K562 (cell line): ENCODE results near the gene NALCN. TPM values are rescaled to one million over a fixed set of nuclear protein-coding genes. Genes with fewer than 3 reads are reported as not detected.

Experiments
- CBFB ChIP-seq: sonication (generic); formaldehyde crosslinking; IDR thresholded peaks from 2 replicates; pipeline ENCODE4 v1.4.0; 2020; ENCODE audit warnings: mild to moderate bottlenecking, missing genetic modification reagents
- CEBPB ChIP-seq: fragments of 450-650 bp; IDR thresholded peaks from 2 replicates; pipeline ENCODE4 v1.6.1; 2016; ENCODE audit warnings: missing genetic modification characterization, missing compliant biosample characterization
- ZNF165 ChIP-seq: fragments of 250-450 bp; sonication (Bioruptor Pico); IDR thresholded peaks from 2 replicates; pipeline ENCODE4 v1.4.0; 2020; ENCODE audit warnings: borderline replicate concordance
- polyA plus RNA-seq, 8 experiments: library from polyadenylated mRNA; depleted of rRNA in 4 of 8; stranded (reverse) in 5 of 8; unstranded in 3 of 8; fragments of >200 nt; fragmentation: Nextera tagmentation in 2 of 8; fragmentation: Illumina TruSeq in 1 of 8; extraction: Ambion mirVana in 2 of 8; extraction: Trizol in 1 of 8; gene quantifications; 2 replicates each; pipeline versions ENCODE4 v1.2.1 to v1.2.3, GENCODE V29; 2011 to 2014; ENCODE audit warnings: inconsistent platforms in 1 of 8, missing spikeins in 1 of 8
- total RNA-seq, 7 experiments: library from RNA; depleted of rRNA in 6 of 7; stranded (reverse); fragments of >200 nt in 6 of 7; fragmentation: Illumina TruSeq in 2 of 7; extraction: Trizol in 2 of 7; gene quantifications; 2 replicates each; pipeline versions ENCODE4 v1.2.1 to v1.2.3, GENCODE V29; 2011 to 2021; ENCODE audit warnings: low replicate concordance in 1 of 7
- TF ChIP-seq, protein P1 (sequence below): fragments of 150-350 bp; IDR thresholded peaks from 2 replicates; pipeline ENCODE4 v1.6.1; 2014; ENCODE audit warnings: low read depth, mild to moderate bottlenecking, low read length, borderline replicate concordance
- TF ChIP-seq, protein P2 (sequence below): sonication (generic); formaldehyde crosslinking; IDR thresholded peaks from 2 replicates; pipeline ENCODE4 v1.8.0; 2022; ENCODE audit warnings: mild to moderate bottlenecking, missing genetic modification reagents
- TF ChIP-seq, protein P3 (sequence below): sonication (generic); formaldehyde crosslinking; IDR thresholded peaks from 2 replicates; pipeline ENCODE4 v1.8.0; 2022; ENCODE audit warnings: mild to moderate bottlenecking, low read depth, missing genetic modification reagents

The NALCN gene
- total and polyA plus RNA-seq, 9 of the 15 experiments (the other 6 are each of a cell fraction or from before 2014, with no cell fraction given): not detected

DNA sequence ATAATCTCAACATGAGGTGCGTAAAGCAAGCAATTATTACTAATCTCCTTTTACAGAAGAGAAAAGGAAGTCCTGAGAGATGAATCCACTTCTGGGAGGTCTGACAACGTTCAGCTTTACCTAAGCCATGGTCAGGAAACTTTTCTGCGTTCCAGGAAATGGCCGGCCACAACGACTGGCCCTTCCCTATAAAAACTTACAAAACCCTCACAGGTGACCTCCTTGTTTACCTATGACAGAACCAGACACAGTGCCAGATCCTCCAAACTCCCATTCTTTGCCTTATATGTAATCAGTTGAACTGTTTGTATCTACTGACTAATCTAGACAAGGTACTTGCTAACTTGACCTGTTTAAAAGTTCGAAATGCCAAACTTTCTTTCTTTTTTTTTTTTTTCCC lies 390.0 kb downstream of the NALCN start (continued):
- TF ChIP-seq, protein P1, sequence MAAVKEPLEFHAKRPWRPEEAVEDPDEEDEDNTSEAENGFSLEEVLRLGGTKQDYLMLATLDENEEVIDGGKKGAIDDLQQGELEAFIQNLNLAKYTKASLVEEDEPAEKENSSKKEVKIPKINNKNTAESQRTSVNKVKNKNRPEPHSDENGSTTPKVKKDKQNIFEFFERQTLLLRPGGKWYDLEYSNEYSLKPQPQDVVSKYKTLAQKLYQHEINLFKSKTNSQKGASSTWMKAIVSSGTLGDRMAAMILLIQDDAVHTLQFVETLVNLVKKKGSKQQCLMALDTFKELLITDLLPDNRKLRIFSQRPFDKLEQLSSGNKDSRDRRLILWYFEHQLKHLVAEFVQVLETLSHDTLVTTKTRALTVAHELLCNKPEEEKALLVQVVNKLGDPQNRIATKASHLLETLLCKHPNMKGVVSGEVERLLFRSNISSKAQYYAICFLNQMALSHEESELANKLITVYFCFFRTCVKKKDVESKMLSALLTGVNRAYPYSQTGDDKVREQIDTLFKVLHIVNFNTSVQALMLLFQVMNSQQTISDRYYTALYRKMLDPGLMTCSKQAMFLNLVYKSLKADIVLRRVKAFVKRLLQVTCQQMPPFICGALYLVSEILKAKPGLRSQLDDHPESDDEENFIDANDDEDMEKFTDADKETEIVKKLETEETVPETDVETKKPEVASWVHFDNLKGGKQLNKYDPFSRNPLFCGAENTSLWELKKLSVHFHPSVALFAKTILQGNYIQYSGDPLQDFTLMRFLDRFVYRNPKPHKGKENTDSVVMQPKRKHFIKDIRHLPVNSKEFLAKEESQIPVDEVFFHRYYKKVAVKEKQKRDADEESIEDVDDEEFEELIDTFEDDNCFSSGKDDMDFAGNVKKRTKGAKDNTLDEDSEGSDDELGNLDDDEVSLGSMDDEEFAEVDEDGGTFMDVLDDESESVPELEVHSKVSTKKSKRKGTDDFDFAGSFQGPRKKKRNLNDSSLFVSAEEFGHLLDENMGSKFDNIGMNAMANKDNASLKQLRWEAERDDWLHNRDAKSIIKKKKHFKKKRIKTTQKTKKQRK: no peak
- no peak for TF ChIP-seq CEBPB (tag)
- no peak for TF ChIP-seq CBFB (CRISPR knock-in tag)
- TF ChIP-seq, protein P2, sequence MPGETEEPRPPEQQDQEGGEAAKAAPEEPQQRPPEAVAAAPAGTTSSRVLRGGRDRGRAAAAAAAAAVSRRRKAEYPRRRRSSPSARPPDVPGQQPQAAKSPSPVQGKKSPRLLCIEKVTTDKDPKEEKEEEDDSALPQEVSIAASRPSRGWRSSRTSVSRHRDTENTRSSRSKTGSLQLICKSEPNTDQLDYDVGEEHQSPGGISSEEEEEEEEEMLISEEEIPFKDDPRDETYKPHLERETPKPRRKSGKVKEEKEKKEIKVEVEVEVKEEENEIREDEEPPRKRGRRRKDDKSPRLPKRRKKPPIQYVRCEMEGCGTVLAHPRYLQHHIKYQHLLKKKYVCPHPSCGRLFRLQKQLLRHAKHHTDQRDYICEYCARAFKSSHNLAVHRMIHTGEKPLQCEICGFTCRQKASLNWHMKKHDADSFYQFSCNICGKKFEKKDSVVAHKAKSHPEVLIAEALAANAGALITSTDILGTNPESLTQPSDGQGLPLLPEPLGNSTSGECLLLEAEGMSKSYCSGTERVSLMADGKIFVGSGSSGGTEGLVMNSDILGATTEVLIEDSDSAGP (CRISPR knock-in tag): no peak
- no peak for TF ChIP-seq ZNF165
- TF ChIP-seq, protein P3, sequence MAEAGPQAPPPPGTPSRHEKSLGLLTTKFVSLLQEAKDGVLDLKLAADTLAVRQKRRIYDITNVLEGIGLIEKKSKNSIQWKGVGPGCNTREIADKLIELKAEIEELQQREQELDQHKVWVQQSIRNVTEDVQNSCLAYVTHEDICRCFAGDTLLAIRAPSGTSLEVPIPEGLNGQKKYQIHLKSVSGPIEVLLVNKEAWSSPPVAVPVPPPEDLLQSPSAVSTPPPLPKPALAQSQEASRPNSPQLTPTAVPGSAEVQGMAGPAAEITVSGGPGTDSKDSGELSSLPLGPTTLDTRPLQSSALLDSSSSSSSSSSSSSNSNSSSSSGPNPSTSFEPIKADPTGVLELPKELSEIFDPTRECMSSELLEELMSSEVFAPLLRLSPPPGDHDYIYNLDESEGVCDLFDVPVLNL (CRISPR knock-in tag): no peak
- TF ChIP-seq, all 486 proteins: peak for 0
